Measurements from ENCODE around the gene BANF1.

DNA sequence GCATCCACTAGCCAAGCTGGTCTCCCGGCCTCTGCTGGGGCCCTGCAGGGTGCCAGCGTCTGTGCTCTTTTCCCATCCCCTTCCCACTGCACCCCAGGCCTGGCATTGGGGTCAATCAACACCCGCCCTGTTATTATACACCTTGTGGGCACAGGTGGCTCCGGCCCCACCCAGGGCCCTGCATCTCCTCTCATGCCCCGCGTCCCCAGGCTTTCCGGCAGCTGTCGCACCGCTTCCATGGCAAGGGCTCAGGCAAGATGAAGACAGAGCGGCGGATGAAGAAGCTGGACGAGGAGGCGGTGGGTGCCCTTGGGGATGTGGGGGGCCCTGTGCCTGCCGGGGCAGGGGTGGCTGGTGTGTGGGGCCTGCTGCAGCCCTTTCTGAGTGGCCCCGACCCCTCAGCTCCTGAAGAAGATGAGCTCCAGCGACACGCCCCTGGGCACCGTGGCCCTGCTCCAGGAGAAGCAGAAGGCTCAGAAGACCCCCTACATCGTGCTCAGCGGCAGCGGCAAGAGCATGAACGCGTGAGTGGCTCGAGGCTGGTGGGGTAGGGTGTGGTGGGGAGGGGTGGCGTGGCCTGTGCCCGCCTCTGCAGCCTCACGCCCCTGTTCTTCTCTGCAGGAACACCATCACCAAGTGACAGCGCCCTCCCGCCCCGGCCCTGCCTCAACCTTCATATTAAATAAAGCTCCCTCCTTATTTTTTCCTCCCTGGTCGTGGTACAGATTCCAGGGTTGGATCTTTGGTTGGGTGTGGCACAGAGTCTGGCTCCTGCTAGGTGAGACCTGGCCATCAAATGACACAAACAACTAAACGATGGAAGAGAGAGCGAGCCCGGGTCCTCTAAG lies 23.7 kb upstream of the BANF1 start:
- TF ChIP-seq YY1 (tag by site-specific recombination; IDR thresholded peaks at IDR 0.05): no peak
- TF ChIP-seq, protein P1, sequence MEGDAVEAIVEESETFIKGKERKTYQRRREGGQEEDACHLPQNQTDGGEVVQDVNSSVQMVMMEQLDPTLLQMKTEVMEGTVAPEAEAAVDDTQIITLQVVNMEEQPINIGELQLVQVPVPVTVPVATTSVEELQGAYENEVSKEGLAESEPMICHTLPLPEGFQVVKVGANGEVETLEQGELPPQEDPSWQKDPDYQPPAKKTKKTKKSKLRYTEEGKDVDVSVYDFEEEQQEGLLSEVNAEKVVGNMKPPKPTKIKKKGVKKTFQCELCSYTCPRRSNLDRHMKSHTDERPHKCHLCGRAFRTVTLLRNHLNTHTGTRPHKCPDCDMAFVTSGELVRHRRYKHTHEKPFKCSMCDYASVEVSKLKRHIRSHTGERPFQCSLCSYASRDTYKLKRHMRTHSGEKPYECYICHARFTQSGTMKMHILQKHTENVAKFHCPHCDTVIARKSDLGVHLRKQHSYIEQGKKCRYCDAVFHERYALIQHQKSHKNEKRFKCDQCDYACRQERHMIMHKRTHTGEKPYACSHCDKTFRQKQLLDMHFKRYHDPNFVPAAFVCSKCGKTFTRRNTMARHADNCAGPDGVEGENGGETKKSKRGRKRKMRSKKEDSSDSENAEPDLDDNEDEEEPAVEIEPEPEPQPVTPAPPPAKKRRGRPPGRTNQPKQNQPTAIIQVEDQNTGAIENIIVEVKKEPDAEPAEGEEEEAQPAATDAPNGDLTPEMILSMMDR (tag by site-specific recombination; IDR thresholded peaks at IDR 0.05): no peak
- no peak for TF ChIP-seq TCF7L2 (IDR thresholded peaks at IDR 0.05; ENCODE audit: borderline replicate concordance, low read depth, low read length)
- no peak for TF ChIP-seq ZFP69B (tag by site-specific recombination; IDR thresholded peaks at IDR 0.05)
- no peak for TF ChIP-seq PRDM1 (tag by site-specific recombination; IDR thresholded peaks at IDR 0.05)
- TF ChIP-seq, protein P2, sequence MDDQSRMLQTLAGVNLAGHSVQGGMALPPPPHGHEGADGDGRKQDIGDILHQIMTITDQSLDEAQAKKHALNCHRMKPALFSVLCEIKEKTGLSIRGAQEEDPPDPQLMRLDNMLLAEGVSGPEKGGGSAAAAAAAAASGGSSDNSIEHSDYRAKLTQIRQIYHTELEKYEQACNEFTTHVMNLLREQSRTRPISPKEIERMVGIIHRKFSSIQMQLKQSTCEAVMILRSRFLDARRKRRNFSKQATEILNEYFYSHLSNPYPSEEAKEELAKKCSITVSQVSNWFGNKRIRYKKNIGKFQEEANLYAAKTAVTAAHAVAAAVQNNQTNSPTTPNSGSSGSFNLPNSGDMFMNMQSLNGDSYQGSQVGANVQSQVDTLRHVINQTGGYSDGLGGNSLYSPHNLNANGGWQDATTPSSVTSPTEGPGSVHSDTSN (CRISPR knock-in tag; IDR thresholded peaks at IDR 0.05): no peak

All from HEK293 (cell line).